SU-DHL-6 (cell line): Measurements from ENCODE around the gene SLC2A1.

Experiments
- H2AFZ ChIP-seq: fragments of 200-600 bp; sonication (generic); 2 replicates; pipeline ENCODE4 v1.6.1; 2014; ENCODE audit warnings: low read depth, mild to moderate bottlenecking, moderate library complexity, mixed read lengths, antibody characterized with exemption, low read length; ENCODE audit not compliant: severe bottlenecking
- H3F3A ChIP-seq: fragments of 200-600 bp; shearing (Covaris generic); 2 replicates; pipeline ENCODE4 v1.6.0; 2016; ENCODE audit warnings: antibody characterized with exemption, mild to moderate bottlenecking; ENCODE audit not compliant: insufficient read depth
- H3K27ac ChIP-seq: fragments of 200-600 bp; sonication (generic); 2 replicates; pipeline ENCODE4 v1.5.1; 2016; ENCODE audit warnings: low read depth, mild to moderate bottlenecking, low read length, moderate library complexity, mixed read lengths
- H3K27me3 ChIP-seq: fragments of 200-600 bp; sonication (generic), shearing (Covaris generic); 2 replicates; pipeline ENCODE4 v1.6.0; 2014; ENCODE audit warnings: mild to moderate bottlenecking, low read length
- H3K36me3 ChIP-seq: fragments of 200-600 bp; sonication (generic); 2 replicates; pipeline ENCODE4 v1.6.1; 2014; ENCODE audit warnings: mild to moderate bottlenecking, low read length, mixed read lengths
- H3K4me2 ChIP-seq: fragments of 300-600, 200-600 bp; shearing (Covaris generic), sonication (generic); 2 replicates; pipeline ENCODE4 v1.6.0; 2014; ENCODE audit warnings: low read length, low read depth, mild to moderate bottlenecking; ENCODE audit not compliant: poor library complexity, severe bottlenecking
- H3K4me3 ChIP-seq: fragments of 200-600 bp; sonication (generic); 2 replicates; pipeline ENCODE4 v1.5.1; 2014; ENCODE audit warnings: antibody characterized with exemption, low read length, mild to moderate bottlenecking, mixed read lengths; ENCODE audit not compliant: insufficient read depth, poor library complexity, severe bottlenecking
- H3K79me2 ChIP-seq: fragments of 200-600 bp; sonication (generic); 2 replicates; pipeline ENCODE4 v1.6.1; 2014; ENCODE audit warnings: mild to moderate bottlenecking, low read length, moderate library complexity; ENCODE audit not compliant: insufficient read depth
- H3K9ac ChIP-seq: fragments of 200-600 bp; sonication (generic); 2 replicates; pipeline ENCODE4 v1.7.0; 2014; ENCODE audit warnings: mild to moderate bottlenecking, low read length
- H3K9me2 ChIP-seq: fragments of 200-600 bp; sonication (generic); replicated peaks from 2 replicates; pipeline ENCODE4 v1.6.1; 2014; ENCODE audit warnings: low read length; ENCODE audit not compliant: insufficient read depth
- H3K9me3 ChIP-seq: fragments of 200-600 bp; sonication (generic); 2 replicates; pipeline ENCODE4 v1.6.1; 2014; ENCODE audit warnings: low read length, mixed read lengths; ENCODE audit not compliant: insufficient read depth
- H4K20me1 ChIP-seq: fragments of 200-600 bp; sonication (generic); 2 replicates; pipeline ENCODE4 v1.6.1; 2014; ENCODE audit warnings: low read depth, mild to moderate bottlenecking, antibody characterized with exemption, low read length, moderate library complexity, mixed read lengths
- CTCF ChIP-seq: fragments of 200-600 bp; sonication (generic); IDR thresholded peaks from one replicate; pipeline ENCODE4 v1.5.1; 2017; ENCODE audit warnings: antibody characterized with exemption, mild to moderate bottlenecking, low read length, moderate library complexity; ENCODE audit not compliant: insufficient read depth, poor library complexity, severe bottlenecking
- EZH2phosphoT487 ChIP-seq: fragments of 200-600 bp; sonication (generic), shearing (Covaris generic); conservative IDR thresholded peaks from 2 replicates; pipeline ENCODE4 v1.6.1; 2018; ENCODE audit warnings: mild to moderate bottlenecking, antibody characterized with exemption, low read length, moderate library complexity, mixed read lengths

Gene SLC2A1

GRCh38 chr1:42998386-42998785 is 39.7 kb upstream of the SLC2A1 start:
- Histone ChIP-seq H4K20me1 (no peaks in the 10 kb centered on the region), H3K27ac (no peak overlapping the region)

GRCh38 chr1:42996384-42996970 is 37.8 kb upstream of the SLC2A1 start:
- Histone ChIP-seq H3F3A (no peaks in the 10 kb centered on the region), H3K79me2 (no peaks in the 10 kb centered on the region), H3K4me2 (no peak overlapping the region), H4K20me1 (no peaks in the 10 kb centered on the region), H3K9me2 (no peaks in the 10 kb centered on the region), H3K4me3 (no peak overlapping the region), H3K27me3 (no peaks in the 10 kb centered on the region), H2AFZ (no peak overlapping the region), H3K9ac (no peak overlapping the region), H3K27ac (no peak overlapping the region), H3K36me3 (no peaks in the 10 kb centered on the region), H3K9me3 (no peaks in the 10 kb centered on the region)
- no peak for TF ChIP-seq EZH2phosphoT487
- no peak for TF ChIP-seq CTCF

More at GRCh38 chr1:42998386-42998785, 39.7 kb upstream of the SLC2A1 start:
- Histone ChIP-seq H3K4me2 (no peak overlapping the region), H3K27me3 (no peaks in the 10 kb centered on the region), H3K9me3 (no peaks in the 10 kb centered on the region), H3K36me3 (no peaks in the 10 kb centered on the region), H3K79me2 (no peaks in the 10 kb centered on the region), H2AFZ (no peak overlapping the region), H3K4me3 (no peak overlapping the region), H3K9me2 (no peaks in the 10 kb centered on the region), H3F3A (no peaks in the 10 kb centered on the region), H3K9ac (no peak overlapping the region)
- TF ChIP-seq EZH2phosphoT487 (no peak), CTCF (no peak)

- Histone ChIP-seq H3K4me2 (no peak overlapping the region), H3K79me2 (no peaks in the 10 kb centered on the region), H3F3A (no peaks in the 10 kb centered on the region), H2AFZ (no peak overlapping the region), H3K4me3 (no peak overlapping the region), H3K36me3 (no peaks in the 10 kb centered on the region), H4K20me1 (no peaks in the 10 kb centered on the region), H3K9me2 (no peaks in the 10 kb centered on the region), H3K27me3 (no peaks in the 10 kb centered on the region), H3K9me3 (no peaks in the 10 kb centered on the region), H3K27ac (no peak overlapping the region), H3K9ac (no peak overlapping the region)
- no peak for TF ChIP-seq EZH2phosphoT487
- no peak for TF ChIP-seq CTCF
These were observed 35.0 kb upstream of the SLC2A1 start for GRCh38 chr1:42993502-42994136.
